Common myeloid progenitor, CD34-positive (primary cell): Measurements from ENCODE around the gene HAPLN1.

ENCODE experiments used
- CTCF ChIA-PET: fragments of 350-600 bp; sonication (Branson Sonifier 250); formaldehyde crosslinking; loops from one replicate; lab custom pipeline; 2021; ENCODE audit warnings: antibody characterized with exemption; lab: Charles Lee
- POLR2A ChIA-PET: fragments of 350-600 bp; sonication (Branson Sonifier 250); formaldehyde crosslinking; loops from one replicate; lab custom pipeline; 2021; ENCODE audit warnings: antibody characterized with exemption; lab: Charles Lee
- DNase-seq, 3 donors: peaks; one replicate each; pipeline versions ENCODE4 v3.0.0 to v3.0.0-alpha.2; 2013
- H3K27ac ChIP-seq, 2 experiments: 1 replicate in 1 of 2; 2 replicates in 1 of 2; pipeline ENCODE4 v1.7.0; 2013; ENCODE audit warnings: inconsistent platforms in 2 of 2, low read length in 2 of 2, mild to moderate bottlenecking in 2 of 2, low read depth in 1 of 2, moderate library complexity in 1 of 2; ENCODE audit not compliant: severe bottlenecking in 2 of 2, insufficient read depth in 1 of 2, poor library complexity in 1 of 2
- H3K27me3 ChIP-seq, 5 experiments: replicated peaks in 2 of 5; 1 replicate in 3 of 5; 2 replicates in 2 of 5; pipeline versions ENCODE4 v1.6.1 to v1.7.0; 2013; ENCODE audit warnings: low read length in 4 of 5, mild to moderate bottlenecking in 2 of 5, moderate library complexity in 2 of 5, inconsistent platforms in 1 of 5; ENCODE audit not compliant: insufficient read depth in 5 of 5, control insufficient read depth in 4 of 5
- H3K36me3 ChIP-seq, 4 experiments: 1 replicate in 2 of 4; 2 replicates in 2 of 4; pipeline versions ENCODE4 v1.6.1 to v1.7.0; 2013; ENCODE audit warnings: low read length in 3 of 4, control low read depth in 1 of 4, mild to moderate bottlenecking in 1 of 4; ENCODE audit not compliant: control insufficient read depth in 4 of 4, insufficient read depth in 4 of 4
- H3K4me1 ChIP-seq, 4 experiments: 1 replicate in 3 of 4; 2 replicates in 1 of 4; pipeline versions ENCODE4 v1.6.1 to v1.7.1; 2013; ENCODE audit warnings: low read length in 3 of 4, mild to moderate bottlenecking in 3 of 4, control low read depth in 1 of 4, inconsistent platforms in 1 of 4, moderate library complexity in 1 of 4; ENCODE audit not compliant: control insufficient read depth in 4 of 4, insufficient read depth in 4 of 4; ENCODE audit errors: control extremely low read depth in 1 of 4
- H3K4me3 ChIP-seq, 7 experiments: 1 replicate in 4 of 7; 2 replicates in 3 of 7; pipeline versions ENCODE4 v1.5.1 to v1.7.0; 2013; ENCODE audit warnings: mild to moderate bottlenecking in 7 of 7, low read length in 6 of 7, moderate library complexity in 6 of 7, inconsistent platforms in 2 of 7, low read depth in 2 of 7, control low read depth in 1 of 7; ENCODE audit not compliant: insufficient read depth in 4 of 7, control insufficient read depth in 1 of 7; ENCODE audit errors: extremely low read depth in 1 of 7
- H3K9me3 ChIP-seq, 5 experiments: 1 replicate in 4 of 5; 2 replicates in 1 of 5; pipeline versions ENCODE4 v1.6.1 to v1.7.1; 2013; ENCODE audit warnings: low read length in 4 of 5, mild to moderate bottlenecking in 2 of 5, inconsistent platforms in 1 of 5, low read depth in 1 of 5, moderate library complexity in 1 of 5; ENCODE audit not compliant: control insufficient read depth in 4 of 5, insufficient read depth in 2 of 5; ENCODE audit errors: control extremely low read depth in 1 of 5
- WGBS: methylation state at CpG from one replicate; pipeline ENCODE4 v1.1.5; 2013; ENCODE audit not compliant: insufficient coverage; 5-methylcytosine and 5-hydroxymethylcytosine counted together

HAPLN1 gene

DNA sequence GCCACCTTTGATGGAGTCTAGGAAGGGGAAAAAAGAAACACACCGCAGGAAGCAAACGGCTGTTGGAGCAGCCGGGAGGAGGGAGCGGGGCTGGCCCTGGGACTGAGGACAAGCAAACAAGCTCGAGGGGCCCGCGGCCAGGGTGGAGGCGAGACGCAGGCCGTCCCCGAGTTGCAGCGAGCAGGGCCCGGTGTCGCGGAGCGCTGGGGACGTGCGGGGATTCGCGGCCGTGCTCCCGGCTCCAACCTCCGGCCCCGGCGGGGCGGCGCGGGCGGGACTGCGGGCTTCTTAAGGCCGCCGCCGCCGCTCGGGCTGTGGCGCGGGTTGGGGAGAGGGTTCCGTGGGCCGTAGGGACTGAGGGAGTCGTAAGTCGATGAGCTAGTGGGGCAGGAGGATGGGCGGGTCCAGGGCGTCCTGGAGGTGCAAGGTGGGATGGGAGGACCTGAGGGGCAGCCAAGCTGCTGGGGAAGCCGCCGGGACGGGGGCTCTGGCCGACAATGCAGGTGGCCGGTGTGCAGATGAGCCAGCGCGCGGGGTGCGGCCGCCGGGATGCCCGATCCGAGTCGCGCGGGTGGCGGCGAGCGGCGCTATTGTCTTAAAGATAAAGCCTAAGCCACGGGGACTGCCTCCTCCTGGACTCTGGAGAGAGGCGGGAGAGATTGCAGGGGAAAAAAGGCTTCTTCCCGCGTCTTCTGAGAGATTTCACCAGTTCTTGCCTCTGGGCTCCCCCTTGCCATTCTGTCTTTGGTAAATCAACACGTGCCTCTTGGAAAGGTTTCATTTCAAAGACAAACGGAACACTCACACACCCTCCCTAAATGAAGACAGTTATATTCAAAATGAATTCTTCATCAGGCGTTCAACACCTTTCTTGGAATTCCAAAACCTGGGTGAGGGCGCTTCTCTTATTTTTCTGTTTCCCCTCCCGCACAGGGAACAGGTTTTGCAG lies 1.6 kb upstream of the HAPLN1 start:
- POLR2A ChIA-PET = no interaction called here
- peak in 2 of 3 donors; percentile 29 to 48 for DNase-seq
- Histone ChIP-seq H3K4me1 (peaks cover 2 to 11% (median 10%) of the 10 kb centered on the region in 4 experiments), H3K4me3 (peak overlapping the region; percentile 34 to 74 (median 63)), H3K27ac (no peak overlapping the region), H3K36me3 (no peaks in the 10 kb centered on the region), H3K27me3 (peaks cover 0 to 35% (median 19%) of the 10 kb centered on the region in 5 experiments), H3K9me3 (no peaks in the 10 kb centered on the region)
- WGBS = 4% methylated on average over 68 of the region's 72 CpGs
- CTCF ChIA-PET = interaction anchor here (1.9 to 3.5 kb wide), 2 partner anchors 10 to 550 kb away, joined by 5 to 14 read pairs; no protein-coding TSS in a partner anchor

DNA sequence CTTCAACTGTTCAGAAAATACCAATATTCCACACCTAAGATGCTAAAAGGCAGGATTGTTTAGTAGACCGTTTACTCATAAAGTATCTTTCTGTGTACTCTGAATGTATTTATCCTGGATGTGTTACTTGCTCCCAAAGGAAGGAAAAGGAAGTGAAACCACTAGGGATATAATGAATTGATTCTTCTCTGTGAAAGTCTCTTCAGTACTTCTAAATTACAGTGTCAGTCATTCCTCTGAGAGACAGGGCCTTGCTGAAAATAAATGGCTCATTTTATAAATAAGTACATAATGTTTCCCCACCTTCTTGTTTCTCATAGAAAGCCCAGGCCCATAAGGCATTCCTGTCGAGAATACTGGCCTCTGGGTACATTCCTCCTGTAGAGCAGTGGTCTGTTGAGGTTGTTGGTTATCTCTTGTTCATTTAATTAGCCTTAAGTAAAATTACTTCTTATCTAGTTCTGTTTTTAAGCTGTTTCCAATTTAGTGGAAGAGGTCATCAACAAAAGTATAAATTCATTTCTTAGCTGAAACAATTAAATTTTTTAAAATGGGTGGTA lies 1.6 kb downstream of the HAPLN1 start:
- no peaks in the 10 kb centered on the region for H3K9me3 ChIP-seq
- ChIA-PET CTCF (interaction anchor here (1.0 to 2.6 kb wide), 3 partner anchors 10 to 19 kb away, joined by 3 to 10 read pairs (median 3); no protein-coding TSS in a partner anchor), POLR2A (no interaction called here)
- WGBS = no CpG with 5 or more reads among the region's 2 CpGs
- H3K4me3 ChIP-seq = no peak overlapping the region
- no peaks in the 10 kb centered on the region for H3K36me3 ChIP-seq
- H3K27me3 ChIP-seq = peaks cover 0 to 35% (median 19%) of the 10 kb centered on the region in 5 experiments
- H3K27ac ChIP-seq = no peak overlapping the region
- no peak for DNase-seq
- peaks cover 2 to 11% (median 10%) of the 10 kb centered on the region in 4 experiments for H3K4me1 ChIP-seq

DNA sequence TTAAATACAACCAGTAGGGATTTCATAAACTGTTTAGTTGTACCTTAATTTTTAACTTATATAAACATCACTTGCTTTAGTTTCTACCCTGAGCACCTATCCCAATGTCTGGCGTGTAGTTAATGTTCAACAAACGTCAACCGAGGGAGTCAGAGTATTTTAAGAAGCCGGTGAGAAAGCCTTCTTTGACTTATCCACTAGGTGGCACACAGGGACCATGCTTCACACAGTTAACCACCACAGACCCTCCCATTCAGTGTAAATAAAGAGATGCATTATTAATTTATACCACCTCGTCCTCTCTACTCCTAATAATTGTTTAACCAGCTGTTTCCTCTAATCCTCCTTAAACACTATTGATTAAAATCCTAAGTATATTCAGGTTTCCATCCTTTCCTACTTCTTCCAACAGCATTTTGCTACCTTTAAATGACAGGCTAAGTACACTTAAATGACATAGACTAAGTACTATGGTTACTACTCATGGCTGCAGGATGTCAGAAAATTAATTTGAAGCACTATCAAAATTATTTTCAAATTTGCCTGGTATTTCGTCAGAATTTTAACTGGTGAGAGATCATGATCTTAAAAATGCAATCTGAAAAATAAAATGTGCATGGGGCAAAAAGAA lies 2.3 kb downstream of the HAPLN1 start:
- Histone ChIP-seq H3K27ac (no peak overlapping the region), H3K36me3 (no peaks in the 10 kb centered on the region), H3K9me3 (no peaks in the 10 kb centered on the region), H3K4me1 (peaks cover 2 to 11% (median 10%) of the 10 kb centered on the region in 4 experiments), H3K4me3 (no peak overlapping the region), H3K27me3 (peaks cover 0 to 34% (median 18%) of the 10 kb centered on the region in 5 experiments)
- DNase-seq = peak; percentile 70 to 83 (median 79)
- ChIA-PET CTCF (interaction anchor here (0.6 to 2.6 kb wide), 4 partner anchors 10 to 1582 kb away, joined by 3 to 10 read pairs (median 3); no protein-coding TSS in a partner anchor), POLR2A (no interaction called here)
- WGBS = 43% methylated on average over 1 of the region's 6 CpGs

DNA sequence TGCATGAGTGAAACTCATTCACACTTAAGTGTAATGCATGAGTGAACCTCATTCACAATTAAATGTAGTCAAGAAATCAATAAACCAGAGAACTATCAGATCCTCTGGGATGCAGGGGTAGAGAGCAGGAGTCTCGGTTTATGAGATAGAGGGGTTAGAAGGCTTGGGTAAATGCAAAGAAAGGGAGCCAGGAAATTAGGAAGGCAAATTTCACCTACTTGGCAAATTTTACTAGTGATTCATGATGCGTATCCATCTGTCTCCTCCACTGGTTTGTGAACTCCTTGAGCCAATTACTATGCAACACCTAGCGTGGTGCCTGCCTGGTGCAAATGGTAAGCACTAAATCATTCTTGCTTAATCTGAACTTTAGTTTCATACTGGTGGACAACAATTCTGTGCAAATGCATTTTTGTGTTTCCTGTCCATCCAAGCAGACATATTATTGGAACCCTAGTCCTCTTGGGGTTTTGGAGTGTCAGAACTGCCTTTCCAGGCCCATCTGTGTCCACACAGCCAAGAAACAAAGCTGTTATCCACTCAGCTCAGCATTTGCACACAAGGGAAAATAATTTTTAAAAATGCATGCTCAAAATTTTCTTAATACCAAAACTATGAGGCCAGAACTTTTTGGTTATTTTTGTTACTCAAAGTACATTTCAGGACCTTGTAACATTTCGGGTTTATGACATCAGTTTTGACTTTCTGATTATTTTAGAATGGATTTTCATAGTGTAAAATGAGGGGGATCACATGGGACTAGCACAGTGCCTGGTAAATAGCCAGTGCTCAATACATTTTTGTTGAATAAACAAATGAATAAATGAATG lies 5.2 kb downstream of the HAPLN1 start:
- no peaks in the 10 kb centered on the region for H3K4me1 ChIP-seq
- CTCF ChIA-PET = no interaction called here
- 95% methylated on average over 3 of the region's 4 CpGs for WGBS
- H3K36me3 ChIP-seq = no peaks in the 10 kb centered on the region
- peaks cover 0 to 7% (median 4%) of the 10 kb centered on the region in 5 experiments for H3K27me3 ChIP-seq
- no peaks in the 10 kb centered on the region for H3K9me3 ChIP-seq
- no peak overlapping the region for H3K4me3 ChIP-seq
- no peak overlapping the region for H3K27ac ChIP-seq
- POLR2A ChIA-PET = no interaction called here
- no peak for DNase-seq

DNA sequence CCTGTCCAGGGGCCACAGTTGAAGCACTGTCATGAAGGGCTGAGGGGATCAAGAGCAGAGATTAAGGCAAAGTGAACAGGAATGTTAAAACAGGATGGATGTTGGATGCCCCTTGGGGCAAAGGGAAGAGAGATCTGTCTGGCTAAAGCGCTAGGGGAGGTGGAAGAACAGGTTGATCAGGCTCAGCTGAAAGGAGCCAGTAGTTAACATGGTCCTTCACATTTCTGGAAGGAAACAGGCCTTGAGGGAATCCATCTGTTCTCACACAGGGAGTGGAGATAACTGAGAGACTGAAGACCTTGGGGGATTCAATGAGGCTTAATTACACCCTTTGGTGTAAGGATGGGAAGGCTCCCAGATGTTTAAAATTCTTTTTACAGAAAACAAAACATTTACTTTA lies 5.8 kb downstream of the HAPLN1 start:
- ChIA-PET POLR2A (no interaction called here), CTCF (no interaction called here)
- Histone ChIP-seq H3K4me1 (no peaks in the 10 kb centered on the region), H3K36me3 (no peaks in the 10 kb centered on the region), H3K27me3 (peaks cover 0 to 4% (median 0%) of the 10 kb centered on the region in 5 experiments), H3K9me3 (no peaks in the 10 kb centered on the region), H3K27ac (no peak overlapping the region), H3K4me3 (no peak overlapping the region)
- WGBS = 88% methylated on average over 1 of the region's 1 CpG
- DNase-seq = no peak

DNA sequence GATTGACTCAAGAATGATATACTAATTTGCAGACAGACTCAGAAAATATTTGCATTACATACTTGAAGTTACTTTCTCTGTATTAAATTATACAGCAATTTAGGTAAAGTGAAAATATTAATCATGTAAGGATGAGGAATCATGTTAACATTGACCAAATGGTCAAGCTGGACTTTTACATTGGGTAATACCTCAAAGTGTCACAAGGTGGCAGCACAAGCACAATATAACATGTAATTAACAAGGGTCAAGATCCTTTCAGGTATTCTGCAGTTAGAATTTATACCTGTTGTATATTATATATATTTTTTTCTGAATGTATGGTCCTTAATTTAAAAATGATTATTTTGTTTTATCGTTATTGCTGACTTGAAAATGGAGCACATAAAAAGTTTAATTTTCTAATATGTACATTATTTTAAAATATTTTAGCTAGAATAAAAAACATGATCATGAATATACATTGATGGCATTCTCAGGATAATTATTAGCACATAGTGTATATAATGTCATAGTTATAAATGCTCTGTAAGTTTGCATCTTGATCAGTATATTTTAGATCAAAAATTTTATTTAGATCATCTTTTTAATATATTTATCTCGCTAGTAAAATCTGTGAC lies 8.6 kb downstream of the HAPLN1 start:
- Histone ChIP-seq H3K27ac (no peak overlapping the region), H3K4me3 (no peak overlapping the region), H3K27me3 (peaks cover 0 to 5% (median 0%) of the 10 kb centered on the region in 5 experiments), H3K4me1 (no peaks in the 10 kb centered on the region), H3K36me3 (no peaks in the 10 kb centered on the region), H3K9me3 (no peaks in the 10 kb centered on the region)
- DNase-seq = no peak
- CTCF ChIA-PET = interaction anchor here (1.0 to 2.7 kb wide), 2 partner anchors 10 to 11 kb away, joined by 3 to 14 read pairs; partner anchors contain the start of gene HAPLN1
- no CpG with 5 or more reads among the region's 2 CpGs for WGBS
- POLR2A ChIA-PET = no interaction called here
